Endothelial cell of hepatic sinusoid (primary cell): ENCODE data around the gene MANBA.

ENCODE experiments used
- in situ Hi-C: cut with HindIII; loops from 2 replicates; pipeline ENCODE4 v1.10.0; 2017; ENCODE audit warnings: low sequenced_read_pairs

MANBA gene

GRCh38 chr4:102625232-102625930 lies 135.4 kb downstream of the MANBA start:
- in situ Hi-C loops: loop anchor here (10.0 kb wide), 1 partner anchor 469 kb away; the partner anchor contains the start of gene BDH2

GRCh38 chr4:102624505-102624904 lies 136.3 kb downstream of the MANBA start:
- in situ Hi-C loops: loop anchor here (5.0 to 25.0 kb wide), 4 partner anchors 178 to 470 kb away; partner anchors contain the start of genes BDH2 and SLC9B1

DNA sequence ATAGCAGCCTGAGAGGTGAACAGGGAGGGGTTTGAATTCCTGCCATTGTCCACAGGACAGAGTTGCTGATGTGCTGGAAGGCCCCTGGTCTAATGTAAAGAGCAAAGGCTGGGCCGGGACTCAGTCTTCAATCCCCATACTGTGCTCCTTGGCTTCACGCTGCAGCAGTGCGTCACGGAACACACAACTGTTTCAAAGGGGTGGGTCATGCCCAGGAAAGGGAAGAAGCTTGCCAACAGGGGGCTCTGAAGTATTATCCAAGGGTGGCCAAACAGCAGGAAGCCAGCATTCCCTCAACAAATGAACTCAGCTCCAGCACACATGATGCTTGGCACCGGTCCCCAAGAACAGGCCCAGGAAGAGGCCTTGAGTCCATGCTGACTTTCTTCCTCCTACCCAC lies 137.1 kb downstream of the MANBA start:
- in situ Hi-C loops: loop anchor here (5.0 to 25.0 kb wide), 4 partner anchors 179 to 471 kb away; partner anchors contain the start of genes BDH2 and SLC9B1

GRCh38 chr4:102620697-102621497 lies 139.9 kb downstream of the MANBA start:
- in situ Hi-C loops: loop anchor here (5.0 to 25.0 kb wide), 4 partner anchors 179 to 474 kb away; partner anchors contain the start of genes BDH2 and SLC9B1

DNA sequence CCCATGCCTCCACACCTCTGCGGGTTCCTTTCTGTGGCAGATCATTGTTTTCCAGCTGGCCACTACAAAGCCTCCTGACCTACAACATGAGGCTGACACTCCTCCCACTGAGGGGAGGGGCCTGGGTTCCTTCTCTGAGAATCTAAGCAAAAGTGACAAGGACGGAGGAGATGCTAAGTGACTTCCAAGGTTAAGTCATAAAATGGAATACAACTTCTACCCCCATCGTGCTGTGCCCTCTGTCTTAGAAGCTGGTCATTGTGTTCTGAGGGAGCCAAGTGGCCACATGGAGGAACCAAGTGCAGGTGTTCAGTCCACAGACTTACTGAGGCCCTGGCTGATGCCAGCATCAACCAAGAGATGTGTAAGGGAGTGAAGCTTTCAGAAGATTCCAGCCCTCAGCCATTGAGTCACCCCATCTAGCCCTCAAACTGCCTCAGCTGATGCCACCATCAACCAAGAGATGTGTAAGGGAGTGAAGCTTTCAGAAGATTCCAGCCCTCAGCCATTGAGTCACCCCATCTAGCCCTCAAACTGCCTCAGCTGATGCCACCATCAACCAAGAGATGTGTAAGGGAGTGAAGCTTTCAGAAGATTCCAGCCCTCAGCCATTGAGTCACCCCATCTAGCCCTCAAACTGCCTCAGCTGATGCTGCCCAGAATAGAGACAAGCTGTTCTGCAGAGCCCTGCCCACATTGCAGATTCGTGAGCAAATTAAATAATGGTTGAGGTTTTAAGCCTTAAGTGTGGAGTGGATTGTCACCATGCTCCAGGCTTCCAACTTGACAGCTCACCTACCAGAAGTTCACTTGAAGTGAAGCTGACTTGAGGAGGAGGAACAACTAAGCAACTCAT lies 140.8 kb downstream of the MANBA start:
- in situ Hi-C loops: loop anchor here (5.0 to 25.0 kb wide), 4 partner anchors 178 to 475 kb away; partner anchors contain the start of genes BDH2 and SLC9B1

GRCh38 chr4:102619021-102619420 lies 141.7 kb downstream of the MANBA start:
- in situ Hi-C loops: loop anchor here (25.0 kb wide), 1 partner anchor 393 kb away; the partner anchor contains the start of gene SLC9B1

DNA sequence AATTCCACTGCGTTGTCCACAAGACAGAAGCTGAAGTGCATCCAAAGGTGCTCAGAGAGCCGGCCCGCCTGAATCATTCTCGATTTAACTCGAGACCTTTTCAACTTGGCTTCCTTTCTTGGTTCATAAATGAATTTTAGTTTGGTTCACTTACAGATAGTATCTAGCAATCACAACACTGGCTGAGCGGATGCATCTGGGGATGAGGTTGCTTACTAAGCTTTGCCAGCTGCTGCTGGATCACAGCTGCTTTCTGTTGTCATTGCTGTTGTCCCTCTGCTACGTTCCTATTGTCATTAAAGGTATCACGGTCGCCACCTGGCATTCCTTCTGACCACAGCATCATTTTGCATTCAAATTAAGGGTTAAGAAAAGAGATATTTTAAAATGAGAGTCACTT lies 144.1 kb downstream of the MANBA start:
- in situ Hi-C loops: loop anchor here (25.0 kb wide), 1 partner anchor 396 kb away; the partner anchor contains the start of gene SLC9B1

- in situ Hi-C loops: loop anchor here (25.0 kb wide), 1 partner anchor 398 kb away; the partner anchor contains the start of gene SLC9B1
Observed at GRCh38 chr4:102614801-102615200, 146.0 kb downstream of the MANBA start.

- in situ Hi-C loops: loop anchor here (25.0 kb wide), 1 partner anchor 399 kb away; the partner anchor contains the start of gene SLC9B1
Observed at GRCh38 chr4:102612824-102613366, 147.9 kb downstream of the MANBA start.

- in situ Hi-C loops: loop anchor here (25.0 kb wide), 1 partner anchor 400 kb away; the partner anchor contains the start of gene SLC9B1
Observed at GRCh38 chr4:102612210-102612609, 148.6 kb downstream of the MANBA start.

- in situ Hi-C loops: loop anchor here (25.0 kb wide), 1 partner anchor 402 kb away; the partner anchor contains the start of gene SLC9B1
Observed at GRCh38 chr4:102610476-102610875, 150.3 kb downstream of the MANBA start.

GRCh38 chr4:102610007-102610406 lies 150.8 kb downstream of the MANBA start:
- in situ Hi-C loops: loop anchor here (25.0 kb wide), 1 partner anchor 402 kb away; the partner anchor contains the start of gene SLC9B1

GRCh38 chr4:102608190-102608589 lies 152.6 kb downstream of the MANBA start:
- in situ Hi-C loops: loop anchor here (25.0 kb wide), 1 partner anchor 404 kb away; the partner anchor contains the start of gene SLC9B1

- in situ Hi-C loops: loop anchor here (25.0 kb wide), 1 partner anchor 405 kb away; the partner anchor contains the start of gene SLC9B1
Observed at GRCh38 chr4:102606846-102607450, 153.8 kb downstream of the MANBA start.

DNA sequence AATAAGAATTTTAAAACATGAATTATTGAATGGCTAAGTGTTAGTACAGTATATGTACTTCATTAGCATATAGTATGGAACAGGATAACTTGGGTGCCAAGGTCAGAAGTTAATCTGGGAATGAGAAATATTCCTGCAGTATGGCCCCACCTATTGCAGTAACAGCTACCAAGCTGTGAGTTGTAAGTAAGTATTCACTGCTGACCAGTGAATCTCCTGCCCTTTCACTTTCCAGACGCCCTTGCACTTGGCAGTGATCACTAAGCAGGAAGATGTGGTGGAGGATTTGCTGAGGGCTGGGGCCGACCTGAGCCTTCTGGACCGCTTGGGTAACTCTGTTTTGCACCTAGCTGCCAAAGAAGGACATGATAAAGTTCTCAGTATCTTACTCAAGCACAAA lies 154.5 kb downstream of the MANBA start:
- in situ Hi-C loops: loop anchor here (25.0 kb wide), 1 partner anchor 406 kb away; the partner anchor contains the start of gene SLC9B1

GRCh38 chr4:102604222-102604940 lies 156.4 kb downstream of the MANBA start:
- in situ Hi-C loops: loop anchor here (25.0 kb wide), 1 partner anchor 408 kb away; the partner anchor contains the start of gene SLC9B1

DNA sequence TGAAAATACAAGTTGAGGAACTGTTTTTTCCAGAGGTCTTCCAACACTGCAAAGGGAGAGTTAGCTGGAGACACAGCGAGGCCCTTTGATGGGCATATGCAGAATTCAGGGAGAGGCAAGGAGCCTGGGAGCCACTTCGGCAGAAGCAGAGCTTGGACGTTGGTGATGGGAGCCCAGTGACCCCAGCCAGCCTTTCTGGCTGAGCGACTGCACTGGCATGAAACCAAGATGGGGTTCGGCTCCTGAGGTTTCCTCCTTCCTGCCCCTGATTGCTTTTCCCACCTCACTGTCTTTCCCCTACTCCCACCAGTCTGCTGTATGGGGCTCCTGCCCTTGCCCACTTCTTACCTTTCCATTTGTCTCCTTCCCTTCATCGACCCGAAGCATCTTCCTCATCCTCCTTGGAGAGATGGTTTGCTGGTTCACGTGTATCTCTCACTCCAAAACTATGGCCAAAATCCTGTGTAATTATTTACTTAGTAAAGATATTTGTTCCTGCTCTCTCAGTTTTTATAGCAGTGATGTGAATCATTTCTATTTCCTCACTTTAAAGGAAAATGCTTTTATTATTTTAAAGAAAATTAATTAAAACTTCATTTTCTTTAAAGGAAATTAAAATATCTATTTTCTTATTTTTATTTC lies 159.1 kb downstream of the MANBA start:
- in situ Hi-C loops: loop anchor here (25.0 kb wide), 1 partner anchor 411 kb away; the partner anchor contains the start of gene SLC9B1

- in situ Hi-C loops: loop anchor here (25.0 kb wide), 1 partner anchor 412 kb away; the partner anchor contains the start of gene SLC9B1
Observed at GRCh38 chr4:102600689-102601088, 160.1 kb downstream of the MANBA start.
